ENCODE data around the gene ARX.

- TF ChIP-seq POLR2AphosphoS5 (IDR thresholded peaks at IDR 0.05; ENCODE audit: borderline replicate concordance, low read depth, low read length), result no peak
- no peak for TF ChIP-seq EZH2 (IDR thresholded peaks at IDR 0.05)
- TF ChIP-seq FOXP2 (optimal IDR thresholded peaks at IDR 0.05; ENCODE audit: control extremely low read depth, extremely low read length, insufficient read depth), result no peak
These were observed 1.4 kb downstream of the ARX start for GRCh38 chrX:25014366-25014838.
